HCT116 (cell line): Measurements from ENCODE around the gene FBN3. TPM values are rescaled to one million over a fixed set of nuclear protein-coding genes. Genes with fewer than 3 reads are reported as not detected.

Experiments used
- ATAC-seq: fragments of 200-7000 bp; cut with Tn5 transposase; 2 replicates; pipeline ENCODE4 v1.9.1; 2020; ENCODE audit warnings: mild to moderate bottlenecking, moderate library complexity
- BruUV-seq: library from RNA; stranded (reverse); fragments of 400-500 nt; replicated peaks from 2 replicates; lab custom pipeline; 2021; lab: Mats Ljungman, UMichigan
- CTCF ChIA-PET: fragments of 300-600 bp; sonication (Branson Sonifier 250); formaldehyde crosslinking; loops from one replicate; lab custom pipeline; 2021; ENCODE audit warnings: antibody characterized with exemption; lab: Charles Lee
- POLR2A ChIA-PET: fragments of 300-600, 350-600 bp; sonication (Branson Sonifier 250); formaldehyde crosslinking; loops from one replicate; lab custom pipeline; 2021; ENCODE audit warnings: antibody characterized with exemption; lab: Charles Lee
- RAD21 ChIA-PET, 2 experiments: fragments of 300-600 bp; sonication (Branson Sonifier 250); formaldehyde crosslinking; loops; one replicate each; lab custom pipeline; 2023; ENCODE audit warnings: low total read pairs in 2 of 2; ENCODE audit not compliant: uncharacterized antibody in 2 of 2, unreplicated experiment in 2 of 2, low non-redundant PET in 1 of 2; lab: Charles Lee
- DNase-seq: peaks from one replicate; pipeline ENCODE4 v3.0.0-alpha.2; 2010; ENCODE audit warnings: low read depth, low spot score
- H2AFZ ChIP-seq: fragments of 200-600 bp; shearing (Covaris generic), sonication (generic); 2 replicates; pipeline ENCODE4 v1.6.1; 2017; ENCODE audit warnings: low read depth, mixed run types, mixed read lengths, antibody characterized with exemption, low read length; ENCODE audit not compliant: poor library complexity, severe bottlenecking
- H3K27ac ChIP-seq: 2 replicates; pipeline ENCODE4 v1.5.1; 2012; ENCODE audit warnings: low read depth, low read length
- H3K27me3 ChIP-seq: fragments of 200-600 bp; sonication (generic); 2 replicates; pipeline ENCODE4 v1.6.1; 2016; ENCODE audit warnings: mixed run types, low read length, mixed read lengths; ENCODE audit not compliant: insufficient read depth
- H3K36me3 ChIP-seq, 2 experiments: fragments of 200-500 bp in 1 of 2; fragments of 200-600 bp in 1 of 2; sonication (Bioruptor generic) in 1 of 2; sonication (generic) in 1 of 2; 2 replicates each; pipeline versions ENCODE4 v1.5.1 to v1.6.1; 2014 to 2016; ENCODE audit warnings: low read length in 2 of 2, inconsistent platforms in 1 of 2, mixed read lengths in 1 of 2, mixed run types in 1 of 2; ENCODE audit not compliant: insufficient read depth in 2 of 2, control insufficient read depth in 1 of 2
- H3K4me1 ChIP-seq, 2 experiments: fragments of 200-600 bp in 1 of 2; sonication (generic) in 1 of 2; 2 replicates each; pipeline versions ENCODE4 v1.5.1 to v1.6.1; 2012 to 2017; ENCODE audit warnings: low read length in 2 of 2, inconsistent platforms in 1 of 2, mild to moderate bottlenecking in 1 of 2, mixed read lengths in 1 of 2, mixed run types in 1 of 2, moderate library complexity in 1 of 2; ENCODE audit not compliant: insufficient read depth in 2 of 2, control insufficient read depth in 1 of 2
- H3K4me2 ChIP-seq: fragments of 200-600 bp; sonication (generic); 2 replicates; pipeline ENCODE4 v1.6.1; 2017; ENCODE audit warnings: mixed run types, low read length, mixed read lengths
- H3K4me3 ChIP-seq, 2 experiments: fragments of 200-600 bp in 1 of 2; sonication (generic) in 1 of 2; replicated peaks in 1 of 2; 2 replicates each; pipeline ENCODE4 v1.5.1; 2011 to 2016; ENCODE audit warnings: low read length in 2 of 2, control low read depth in 1 of 2, low read depth in 1 of 2, mild to moderate bottlenecking in 1 of 2, mixed read lengths in 1 of 2, mixed run types in 1 of 2
- H3K79me2 ChIP-seq: fragments of 200-600 bp; sonication (generic); 2 replicates; pipeline ENCODE4 v1.6.1; 2017; ENCODE audit warnings: mild to moderate bottlenecking, mixed run types, low read length, moderate library complexity, mixed read lengths; ENCODE audit not compliant: insufficient read depth
- H3K9ac ChIP-seq: fragments of 200-600 bp; sonication (generic); 2 replicates; pipeline ENCODE4 v1.6.1; 2016; ENCODE audit warnings: low read length, mixed read lengths
- H3K9me2 ChIP-seq: fragments of 200-600 bp; sonication (generic), shearing (Covaris generic); 2 replicates; pipeline ENCODE4 v1.6.1; 2017; ENCODE audit warnings: mixed run types, mild to moderate bottlenecking, moderate library complexity; ENCODE audit not compliant: insufficient read depth
- H3K9me3 ChIP-seq, 2 experiments: fragments of 200-500 bp in 1 of 2; fragments of 200-600 bp in 1 of 2; sonication (Bioruptor generic) in 1 of 2; sonication (generic) in 1 of 2; 2 replicates each; pipeline ENCODE4 v1.6.1; 2014 to 2017; ENCODE audit warnings: low read length in 2 of 2, mixed read lengths in 2 of 2, inconsistent platforms in 1 of 2, low read depth in 1 of 2, mild to moderate bottlenecking in 1 of 2, mixed run types in 1 of 2, moderate library complexity in 1 of 2; ENCODE audit not compliant: control insufficient read depth in 1 of 2, insufficient read depth in 1 of 2
- H4K20me1 ChIP-seq: fragments of 200-600 bp; sonication (generic), shearing (Covaris generic); 2 replicates; pipeline ENCODE4 v1.6.1; 2017; ENCODE audit warnings: mixed run types, mild to moderate bottlenecking, moderate library complexity; ENCODE audit not compliant: insufficient read depth
- ATF3 ChIP-seq: IDR thresholded peaks from 2 replicates; pipeline ENCODE4 v1.6.1; 2012
- EGR1 ChIP-seq: IDR thresholded peaks from 2 replicates; pipeline ENCODE4 v1.6.1; 2012; ENCODE audit warnings: low read depth
- ELF1 ChIP-seq: IDR thresholded peaks from 2 replicates; pipeline ENCODE4 v1.6.1; 2012; ENCODE audit warnings: low read depth, borderline replicate concordance
- EZH2 ChIP-seq: fragments of 200-600 bp; sonication (generic); IDR thresholded peaks from 2 replicates; pipeline ENCODE4 v1.6.1; 2017; ENCODE audit warnings: antibody characterized with exemption, mixed run types
- EZH2phosphoT487 ChIP-seq: fragments of 200-600 bp; IDR thresholded peaks from 2 replicates; pipeline ENCODE4 v1.6.1; 2018; ENCODE audit warnings: antibody characterized with exemption, borderline replicate concordance
- FOSL1 ChIP-seq: IDR thresholded peaks from 2 replicates; pipeline ENCODE4 v1.6.1; 2012; ENCODE audit warnings: low read depth
- JUND ChIP-seq: IDR thresholded peaks from 2 replicates; pipeline ENCODE4 v1.6.1; 2012
- MAX ChIP-seq: IDR thresholded peaks from 2 replicates; pipeline ENCODE4 v1.6.1; 2012
- POLR2AphosphoS5 ChIP-seq: IDR thresholded peaks from 2 replicates; pipeline ENCODE4 v1.6.1; 2011; ENCODE audit warnings: mild to moderate bottlenecking, low read depth, low read length, moderate library complexity
- RAD21 ChIP-seq: IDR thresholded peaks from 2 replicates; pipeline ENCODE4 v1.6.1; 2012; ENCODE audit warnings: low read depth, mild to moderate bottlenecking
- SIN3A ChIP-seq: IDR thresholded peaks from 2 replicates; pipeline ENCODE4 v1.6.1; 2012; ENCODE audit warnings: low read depth
- SP1 ChIP-seq: IDR thresholded peaks from 2 replicates; pipeline ENCODE4 v1.6.1; 2012; ENCODE audit warnings: low read depth
- TCF7L2 ChIP-seq: IDR thresholded peaks from 2 replicates; pipeline ENCODE4 v1.7.0; 2011; ENCODE audit warnings: borderline replicate concordance, inconsistent platforms; ENCODE audit not compliant: insufficient read depth, insufficient read length; ENCODE audit errors: extremely low read depth
- ZFX ChIP-seq: fragments of 450-650 bp; IDR thresholded peaks from 2 replicates; pipeline ENCODE4 v1.6.1; 2017
- ZNF274 ChIP-seq: fragments of 200-500 bp; sonication (Bioruptor generic); IDR thresholded peaks from 2 replicates; pipeline ENCODE4 v1.6.1; 2014; ENCODE audit warnings: mild to moderate bottlenecking, low read depth, low read length, inconsistent platforms
- intact Hi-C: fragments of 100-400 bp; cut with micrococcal nuclease; formaldehyde crosslinking; loops from 2 replicates; pipeline ENCODE4 v1.10.0; 2022
- total RNA-seq: library from RNA; stranded (reverse); gene quantifications from one replicate; pipeline ENCODE4 v1.2.1, GENCODE V29; 2021; ENCODE audit not compliant: unreplicated experiment
- TF ChIP-seq, protein P1 (sequence below): IDR thresholded peaks from 2 replicates; pipeline ENCODE4 v1.6.1; 2012; ENCODE audit warnings: low read depth

FBN3 gene
- total RNA-seq, 1 experiment from 2014 or later, result 6.6 TPM

DNA sequence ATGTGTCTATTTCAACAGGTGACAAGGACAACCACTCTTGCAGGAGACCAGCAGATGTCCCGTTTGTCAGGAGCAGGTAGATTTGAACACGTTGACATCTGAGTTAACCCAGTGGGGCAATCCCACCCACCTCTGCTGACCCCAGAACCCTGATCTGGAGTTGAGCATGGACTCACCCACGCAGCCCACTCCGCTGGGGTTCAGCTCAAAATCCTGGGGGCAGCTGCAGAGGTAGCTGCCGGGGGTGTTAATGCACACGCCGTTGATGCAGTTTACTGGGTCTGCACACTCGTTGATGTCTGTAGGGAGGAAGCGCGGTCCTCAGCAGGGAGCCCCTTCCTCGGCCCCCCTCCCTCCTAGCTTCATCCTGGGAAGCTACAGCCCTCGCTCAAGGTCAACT, 39.9 kb downstream of the FBN3 start:
- Histone ChIP-seq H4K20me1 (no peaks in the 10 kb centered on the region), H3K36me3 (no peaks in the 10 kb centered on the region), H3K4me2 (no peak overlapping the region), H3K9me2 (no peaks in the 10 kb centered on the region), H3K9ac (no peak overlapping the region), H2AFZ (no peak overlapping the region), H3K4me1 (no peaks in the 10 kb centered on the region), H3K9me3 (no peaks in the 10 kb centered on the region), H3K27ac (no peak overlapping the region), H3K4me3 (no peak overlapping the region), H3K27me3 (no peaks in the 10 kb centered on the region), H3K79me2 (no peaks in the 10 kb centered on the region)
- no peak for DNase-seq
- POLR2A ChIA-PET, result no interaction called here
- no TSS peak for BruUV-seq
- ATAC-seq, result no peak
- TF ChIP-seq SP1 (no peak), SIN3A (no peak), ATF3 (no peak), EZH2 (no peak), POLR2AphosphoS5 (no peak), ELF1 (no peak), FOSL1 (no peak), ZFX (no peak), EGR1 (no peak), JUND (no peak), TCF7L2 (no peak), EZH2phosphoT487 (no peak), MAX (no peak), RAD21 (no peak), ZNF274 (no peak)
- TF ChIP-seq, protein P1, sequence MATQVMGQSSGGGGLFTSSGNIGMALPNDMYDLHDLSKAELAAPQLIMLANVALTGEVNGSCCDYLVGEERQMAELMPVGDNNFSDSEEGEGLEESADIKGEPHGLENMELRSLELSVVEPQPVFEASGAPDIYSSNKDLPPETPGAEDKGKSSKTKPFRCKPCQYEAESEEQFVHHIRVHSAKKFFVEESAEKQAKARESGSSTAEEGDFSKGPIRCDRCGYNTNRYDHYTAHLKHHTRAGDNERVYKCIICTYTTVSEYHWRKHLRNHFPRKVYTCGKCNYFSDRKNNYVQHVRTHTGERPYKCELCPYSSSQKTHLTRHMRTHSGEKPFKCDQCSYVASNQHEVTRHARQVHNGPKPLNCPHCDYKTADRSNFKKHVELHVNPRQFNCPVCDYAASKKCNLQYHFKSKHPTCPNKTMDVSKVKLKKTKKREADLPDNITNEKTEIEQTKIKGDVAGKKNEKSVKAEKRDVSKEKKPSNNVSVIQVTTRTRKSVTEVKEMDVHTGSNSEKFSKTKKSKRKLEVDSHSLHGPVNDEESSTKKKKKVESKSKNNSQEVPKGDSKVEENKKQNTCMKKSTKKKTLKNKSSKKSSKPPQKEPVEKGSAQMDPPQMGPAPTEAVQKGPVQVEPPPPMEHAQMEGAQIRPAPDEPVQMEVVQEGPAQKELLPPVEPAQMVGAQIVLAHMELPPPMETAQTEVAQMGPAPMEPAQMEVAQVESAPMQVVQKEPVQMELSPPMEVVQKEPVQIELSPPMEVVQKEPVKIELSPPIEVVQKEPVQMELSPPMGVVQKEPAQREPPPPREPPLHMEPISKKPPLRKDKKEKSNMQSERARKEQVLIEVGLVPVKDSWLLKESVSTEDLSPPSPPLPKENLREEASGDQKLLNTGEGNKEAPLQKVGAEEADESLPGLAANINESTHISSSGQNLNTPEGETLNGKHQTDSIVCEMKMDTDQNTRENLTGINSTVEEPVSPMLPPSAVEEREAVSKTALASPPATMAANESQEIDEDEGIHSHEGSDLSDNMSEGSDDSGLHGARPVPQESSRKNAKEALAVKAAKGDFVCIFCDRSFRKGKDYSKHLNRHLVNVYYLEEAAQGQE, result no peak
- CTCF ChIA-PET, result no interaction called here
- intact Hi-C loops, result no loop called here
- RAD21 ChIA-PET, result no interaction called here
